ENCODE results near the gene KIF19.
A peak's percentile ranks its signal among the peaks of the same experiment; 100 is the strongest.

KIF19 gene

DNA sequence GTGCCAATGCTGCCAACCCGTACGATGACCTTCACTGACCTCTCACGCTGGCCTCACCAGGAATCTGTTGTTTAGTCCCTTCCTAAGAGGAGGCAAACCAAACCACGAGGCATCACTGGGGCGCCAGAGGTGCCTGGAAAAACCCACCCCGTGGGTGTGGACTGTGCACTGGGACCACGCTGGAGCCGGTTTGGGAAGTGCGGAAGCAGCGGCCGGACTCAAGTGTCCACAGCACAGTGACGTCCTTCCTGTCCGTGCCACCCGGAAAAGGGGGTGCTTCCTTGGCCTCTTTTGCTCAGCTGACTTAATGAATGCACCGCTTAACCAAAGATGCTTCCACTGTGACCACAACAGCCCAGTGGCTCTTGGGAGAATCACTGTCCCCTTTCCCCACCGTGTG lies 9.0 kb upstream of the KIF19 start:
- Mint-ChIP-seq H3K27me3 (peaks cover 20% of the 10 kb centered on the region), H3K9me3 (peaks cover 4% of the 10 kb centered on the region), H3K4me3 (no peak overlapping the region), H3K4me1 (no peaks in the 10 kb centered on the region), H3K27ac (no peak overlapping the region), H3K36me3 (no peaks in the 10 kb centered on the region)
- no peak for ATAC-seq (ENCODE audit: low read depth)
- DNase-seq (ENCODE audit: low spot score in 2 of 2), result no peak

DNA sequence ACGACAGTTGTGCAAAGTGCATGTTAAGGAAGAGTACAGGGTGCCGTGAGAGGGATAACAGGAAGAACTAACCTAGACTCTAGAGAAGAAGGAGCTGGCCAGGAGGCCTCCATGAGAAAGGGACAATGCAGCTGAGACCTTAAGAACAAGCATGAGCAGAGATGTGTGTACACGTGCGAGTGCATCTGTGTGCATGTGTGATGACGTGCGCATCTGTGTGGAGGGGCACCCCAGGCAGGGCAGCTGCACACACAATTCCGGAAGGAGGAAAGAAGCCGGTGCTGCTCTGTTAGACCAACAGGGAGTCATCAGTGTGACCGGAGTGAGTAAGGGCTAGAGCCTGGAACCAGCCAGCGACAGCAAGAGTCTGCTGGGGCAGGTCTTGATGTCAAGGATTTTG lies 7.6 kb upstream of the KIF19 start:
- peaks cover 26% of the 10 kb centered on the region for H3K27me3 Mint-ChIP-seq
- no peaks in the 10 kb centered on the region for H3K36me3 Mint-ChIP-seq
- H3K27ac Mint-ChIP-seq, result no peak overlapping the region
- H3K9me3 Mint-ChIP-seq, result no peaks in the 10 kb centered on the region
- H3K4me3 Mint-ChIP-seq, result no peak overlapping the region
- no peaks in the 10 kb centered on the region for H3K4me1 Mint-ChIP-seq
- DNase-seq (ENCODE audit: low spot score in 2 of 2) (no peak), ATAC-seq (ENCODE audit: low read depth) (no peak)

DNA sequence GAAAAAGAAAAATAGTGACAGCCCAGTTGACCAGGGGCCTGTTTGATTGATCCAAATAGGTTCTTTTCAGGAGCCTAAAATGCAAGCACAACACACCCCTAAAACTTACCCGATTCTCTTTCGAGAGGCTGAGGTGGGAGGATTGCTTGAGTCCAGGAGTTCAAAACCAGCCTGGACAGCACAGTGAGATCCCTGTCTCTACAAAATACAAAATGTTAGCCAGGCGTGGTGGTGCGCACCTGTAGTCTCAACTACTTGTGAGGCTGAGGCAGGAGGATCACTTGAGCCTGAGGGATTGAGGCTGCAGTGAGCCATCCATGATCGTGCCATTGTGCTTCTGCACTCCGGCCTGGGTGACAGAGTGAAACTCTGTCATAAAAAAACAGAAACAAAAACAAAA lies 1.5 kb upstream of the KIF19 start:
- Mint-ChIP-seq H3K9me3 (no peaks in the 10 kb centered on the region), H3K27ac (no peak overlapping the region), H3K4me3 (no peak overlapping the region), H3K4me1 (no peaks in the 10 kb centered on the region), H3K36me3 (no peaks in the 10 kb centered on the region), H3K27me3 (peaks cover 25% of the 10 kb centered on the region)
- no peak for ATAC-seq (ENCODE audit: low read depth)
- no peak for DNase-seq (ENCODE audit: low spot score in 2 of 2)

DNA sequence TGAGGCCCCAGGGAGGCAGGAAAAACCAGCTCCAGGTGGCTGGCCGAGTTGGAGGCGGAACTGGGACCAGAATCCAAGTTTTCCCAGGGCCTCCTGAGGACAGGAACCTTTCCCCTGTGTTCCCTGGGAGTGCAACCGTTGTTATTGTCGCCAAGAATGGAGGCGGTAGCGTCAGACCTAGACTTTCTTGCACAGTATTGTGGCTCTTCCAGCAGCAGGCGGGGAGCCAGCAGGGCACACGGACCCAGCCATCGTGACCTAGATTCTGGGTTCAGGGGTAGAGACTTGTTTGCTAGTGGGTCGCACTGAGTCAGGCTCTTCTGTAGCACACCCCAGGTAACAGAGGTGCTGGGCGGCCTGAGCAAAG lies 667 bp upstream of the KIF19 start:
- Mint-ChIP-seq H3K27me3 (peaks cover 25% of the 10 kb centered on the region), H3K4me1 (no peaks in the 10 kb centered on the region), H3K27ac (no peak overlapping the region), H3K36me3 (no peaks in the 10 kb centered on the region), H3K9me3 (no peaks in the 10 kb centered on the region), H3K4me3 (peak overlapping the region; percentile 45)
- DNase-seq (ENCODE audit: low spot score in 2 of 2), result no peak
- ATAC-seq (ENCODE audit: low read depth), result no peak

DNA sequence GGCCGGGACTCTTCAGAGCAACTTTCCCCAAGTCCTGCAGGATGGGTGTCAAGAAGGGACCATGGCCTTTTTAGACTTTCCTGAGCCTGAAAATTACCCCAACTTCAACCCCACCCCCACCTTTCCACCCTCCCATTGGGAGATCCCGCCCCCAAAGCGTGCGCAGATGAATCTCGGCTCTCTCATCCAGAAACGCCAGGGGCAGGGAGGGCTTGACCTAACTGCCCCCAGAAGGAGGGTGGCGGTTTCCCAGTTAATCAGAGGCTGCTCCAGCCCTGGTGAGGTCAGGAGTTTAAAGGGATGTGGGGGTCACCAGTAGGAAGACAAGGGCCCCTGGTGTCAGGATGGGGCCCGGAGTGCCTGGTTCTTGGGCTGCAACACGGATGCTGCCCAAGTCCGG lies 480 bp downstream of the KIF19 start:
- peaks cover 23% of the 10 kb centered on the region for H3K27me3 Mint-ChIP-seq
- H3K36me3 Mint-ChIP-seq, result no peaks in the 10 kb centered on the region
- H3K4me3 Mint-ChIP-seq, result peak overlapping the region; percentile 32
- no peak for DNase-seq (ENCODE audit: low spot score in 2 of 2)
- no peaks in the 10 kb centered on the region for H3K9me3 Mint-ChIP-seq
- no peak overlapping the region for H3K27ac Mint-ChIP-seq
- no peak for ATAC-seq (ENCODE audit: low read depth)
- H3K4me1 Mint-ChIP-seq, result no peaks in the 10 kb centered on the region

DNA sequence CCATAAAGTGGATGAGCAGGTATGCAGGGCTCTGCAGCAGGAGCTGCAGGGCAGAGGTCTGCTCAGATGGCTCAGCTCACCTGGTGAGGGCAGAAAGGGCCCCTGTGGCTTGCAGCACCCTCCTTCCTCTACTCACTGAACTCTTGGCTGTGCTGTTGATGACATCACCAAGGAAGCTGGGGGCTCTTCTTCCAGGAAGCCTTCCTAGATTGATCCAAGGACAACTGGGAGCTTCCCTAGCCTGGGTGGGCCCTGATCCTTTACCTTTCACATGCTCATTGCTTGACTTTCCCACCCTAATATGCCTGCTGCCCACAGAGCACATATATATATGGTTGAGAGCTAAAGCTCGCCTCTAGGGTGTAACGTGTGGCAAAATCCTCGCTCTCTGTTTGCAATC lies 2.5 kb downstream of the KIF19 start:
- H3K9me3 Mint-ChIP-seq, result no peaks in the 10 kb centered on the region
- no peak for ATAC-seq (ENCODE audit: low read depth)
- no peak overlapping the region for H3K4me3 Mint-ChIP-seq
- DNase-seq (ENCODE audit: low spot score in 2 of 2), result no peak
- H3K36me3 Mint-ChIP-seq, result no peaks in the 10 kb centered on the region
- H3K27me3 Mint-ChIP-seq, result peaks cover 14% of the 10 kb centered on the region
- peaks cover 5% of the 10 kb centered on the region for H3K4me1 Mint-ChIP-seq
- H3K27ac Mint-ChIP-seq, result no peak overlapping the region

DNA sequence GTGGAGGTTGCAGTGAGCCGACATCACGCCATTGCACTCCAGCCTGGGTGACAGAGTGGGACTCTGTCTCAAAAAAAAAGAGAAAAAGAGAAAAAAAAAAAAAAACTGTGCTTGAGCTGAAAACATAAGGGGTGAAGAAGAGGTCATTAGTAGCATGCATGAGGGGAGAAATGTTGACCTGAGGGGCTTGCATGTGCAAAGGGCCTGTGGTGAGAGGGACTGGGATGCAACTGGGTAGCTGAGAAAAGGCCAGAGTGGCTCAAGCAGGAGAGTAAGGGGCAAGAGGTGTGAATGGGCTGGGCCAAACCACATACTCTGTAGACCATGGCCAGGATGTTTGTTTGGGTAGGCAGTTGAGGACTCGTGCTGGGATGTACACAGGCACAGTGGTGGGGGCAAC lies 3.4 kb downstream of the KIF19 start:
- ATAC-seq (ENCODE audit: low read depth) (no peak), DNase-seq (ENCODE audit: low spot score in 2 of 2) (no peak)
- H3K9me3 Mint-ChIP-seq, result no peaks in the 10 kb centered on the region
- peaks cover 5% of the 10 kb centered on the region for H3K4me1 Mint-ChIP-seq
- H3K27me3 Mint-ChIP-seq, result peaks cover 14% of the 10 kb centered on the region
- H3K36me3 Mint-ChIP-seq, result no peaks in the 10 kb centered on the region
- no peak overlapping the region for H3K27ac Mint-ChIP-seq
- H3K4me3 Mint-ChIP-seq, result no peak overlapping the region

DNA sequence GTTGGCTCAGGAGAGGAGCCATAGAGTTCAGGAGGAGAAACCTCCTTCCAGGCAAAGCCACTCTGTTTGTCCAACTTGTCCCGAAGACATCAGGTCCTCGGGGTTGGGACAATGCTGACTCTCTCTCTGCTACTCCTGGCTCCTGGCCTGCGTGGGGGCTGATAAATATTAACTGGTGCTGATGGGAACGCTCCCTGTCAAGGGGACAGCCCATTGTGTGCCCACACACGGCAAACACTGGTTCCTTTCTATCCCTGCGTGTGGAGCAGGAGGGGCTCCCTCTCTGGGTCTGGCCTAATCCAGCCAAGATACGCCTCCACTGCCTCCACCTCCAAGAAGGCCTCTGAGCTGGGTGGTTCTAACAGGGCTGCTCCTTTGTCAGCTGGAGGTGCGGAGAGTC lies 4.4 kb downstream of the KIF19 start:
- no peak overlapping the region for H3K27ac Mint-ChIP-seq
- H3K36me3 Mint-ChIP-seq, result no peaks in the 10 kb centered on the region
- H3K4me1 Mint-ChIP-seq, result peaks cover 5% of the 10 kb centered on the region
- H3K27me3 Mint-ChIP-seq, result peaks cover 13% of the 10 kb centered on the region
- no peak for ATAC-seq (ENCODE audit: low read depth)
- H3K9me3 Mint-ChIP-seq, result no peaks in the 10 kb centered on the region
- no peak for DNase-seq (ENCODE audit: low spot score in 2 of 2)
- no peak overlapping the region for H3K4me3 Mint-ChIP-seq

DNA sequence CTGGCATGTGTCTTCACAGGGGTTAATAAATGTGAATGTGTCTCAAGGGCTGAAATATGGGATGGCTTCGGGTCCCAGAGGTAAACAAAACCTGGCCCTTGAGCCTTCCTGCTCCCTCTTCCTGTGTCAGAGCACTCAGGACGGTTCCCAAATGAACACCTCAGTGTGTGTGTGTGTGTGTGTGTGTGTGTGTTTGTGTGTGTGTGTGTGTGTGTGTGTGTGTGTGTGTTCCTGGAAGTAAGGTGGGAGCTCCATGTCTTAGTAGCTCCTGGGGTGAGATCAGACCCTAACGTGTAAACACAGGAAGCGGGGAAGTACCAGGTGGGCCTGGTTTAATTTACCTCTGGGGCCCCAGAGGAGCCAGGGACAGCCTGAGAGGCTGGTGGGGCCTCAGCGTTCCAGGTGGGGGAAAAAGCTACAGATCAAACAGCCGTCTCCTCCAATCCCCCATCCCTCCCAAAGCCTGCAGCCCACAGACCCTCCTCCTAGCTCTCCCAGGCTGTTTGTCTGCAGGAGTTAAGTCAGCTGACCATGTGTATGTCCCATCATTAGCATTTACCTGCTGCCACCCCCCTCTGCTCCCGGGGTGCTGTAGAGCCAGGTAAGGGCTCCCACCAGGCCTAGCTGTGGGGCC lies 6.1 kb downstream of the KIF19 start:
- Mint-ChIP-seq H3K27me3 (peaks cover 10% of the 10 kb centered on the region), H3K36me3 (no peaks in the 10 kb centered on the region), H3K4me3 (no peak overlapping the region), H3K27ac (no peak overlapping the region), H3K4me1 (peaks cover 5% of the 10 kb centered on the region), H3K9me3 (no peaks in the 10 kb centered on the region)
- ATAC-seq (ENCODE audit: low read depth), result no peak
- no peak for DNase-seq (ENCODE audit: low spot score in 2 of 2)

DNA sequence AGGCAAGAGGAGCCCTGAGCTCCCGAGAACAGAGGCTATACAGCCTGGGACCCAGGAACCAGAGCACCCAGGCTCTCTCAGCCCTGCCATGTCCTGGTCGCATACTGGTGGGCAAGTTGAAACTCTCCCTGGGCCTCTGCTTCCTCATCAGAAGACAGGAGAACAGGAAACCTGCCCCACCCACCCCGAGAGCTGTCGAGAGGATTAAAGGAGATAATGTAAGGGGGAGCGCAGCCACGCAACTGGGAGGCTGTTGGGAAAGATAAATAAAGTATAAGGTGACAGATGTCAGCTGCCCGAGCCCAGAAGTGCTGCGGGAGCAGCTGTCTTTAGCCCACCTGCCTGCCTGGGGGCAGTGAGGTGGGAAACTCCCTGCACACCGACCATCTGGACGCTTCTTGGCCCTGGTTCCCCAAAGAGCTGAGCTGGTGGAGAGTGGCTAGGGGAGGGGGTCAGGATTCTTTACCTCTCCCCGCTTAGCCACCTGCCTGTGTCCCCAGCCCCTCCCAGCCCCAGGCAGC lies 6.8 kb downstream of the KIF19 start:
- no peak for DNase-seq (ENCODE audit: low spot score in 2 of 2)
- Mint-ChIP-seq H3K36me3 (no peaks in the 10 kb centered on the region), H3K4me1 (peaks cover 5% of the 10 kb centered on the region), H3K4me3 (no peak overlapping the region), H3K27ac (no peak overlapping the region), H3K9me3 (no peaks in the 10 kb centered on the region), H3K27me3 (peaks cover 10% of the 10 kb centered on the region)
- ATAC-seq (ENCODE audit: low read depth), result no peak

DNA sequence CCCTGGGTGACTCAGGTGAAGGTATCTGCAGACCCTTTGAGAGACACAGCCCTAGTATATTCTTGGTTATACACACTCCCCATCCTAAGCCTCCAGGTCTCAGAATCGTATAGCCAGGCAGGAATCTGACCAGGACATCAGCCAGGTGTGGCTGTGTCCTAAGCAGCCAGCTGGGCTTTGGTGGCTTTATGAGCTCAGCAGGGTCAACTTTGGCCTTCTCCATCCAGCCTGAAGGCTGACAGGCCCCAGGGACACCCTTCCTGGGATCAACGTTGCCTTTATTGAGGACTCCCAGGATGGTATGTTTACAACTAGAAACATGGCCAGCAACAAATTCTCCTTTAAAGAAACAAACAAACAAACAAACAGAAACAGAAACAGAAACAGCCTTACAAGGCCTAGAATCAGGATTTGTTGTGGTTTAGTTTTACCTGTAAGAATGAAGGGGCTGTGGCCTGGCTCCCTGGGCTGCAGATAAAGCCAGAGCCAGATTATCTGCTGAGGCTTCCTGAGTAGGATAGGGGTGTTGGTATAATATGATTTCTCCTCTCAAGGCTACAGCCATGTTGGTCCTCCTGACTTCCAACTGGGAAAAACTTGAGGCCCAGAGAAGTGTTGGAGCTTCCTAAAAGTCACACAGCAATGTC lies 8.5 kb downstream of the KIF19 start:
- Mint-ChIP-seq H3K36me3 (no peaks in the 10 kb centered on the region), H3K4me1 (peaks cover 5% of the 10 kb centered on the region), H3K4me3 (no peak overlapping the region), H3K27ac (no peak overlapping the region), H3K9me3 (no peaks in the 10 kb centered on the region), H3K27me3 (peaks cover 9% of the 10 kb centered on the region)
- DNase-seq (ENCODE audit: low spot score in 2 of 2) (no peak), ATAC-seq (ENCODE audit: low read depth) (no peak)

DNA sequence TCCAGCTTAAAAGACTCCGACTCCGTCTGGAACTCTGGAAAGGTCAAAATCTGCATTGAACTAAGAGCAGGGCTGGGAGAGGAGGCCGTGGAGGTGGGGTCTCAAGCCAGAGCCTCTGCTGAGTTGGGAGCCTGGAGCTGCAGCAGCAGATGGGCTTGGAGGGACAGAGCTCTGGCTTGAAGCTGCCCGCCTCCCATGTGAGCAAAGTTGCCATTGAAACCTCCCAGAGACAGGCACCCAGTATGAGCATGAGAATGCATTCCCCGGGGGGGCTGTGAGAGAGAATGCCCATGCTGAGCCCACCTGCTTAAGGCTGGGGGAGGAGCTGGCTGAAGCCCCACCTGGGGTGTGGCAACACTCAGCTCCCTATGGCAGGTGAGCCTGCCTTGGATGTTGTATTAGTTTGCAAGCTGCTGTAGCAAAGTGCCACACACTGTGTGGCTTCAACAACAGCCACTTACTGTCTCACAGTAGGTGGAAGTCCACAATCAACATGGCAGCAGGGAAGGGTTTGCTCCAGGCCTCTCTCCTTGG lies 9.6 kb downstream of the KIF19 start:
- Mint-ChIP-seq H3K4me3 (no peak overlapping the region), H3K4me1 (peaks cover 5% of the 10 kb centered on the region), H3K9me3 (no peaks in the 10 kb centered on the region), H3K27me3 (peaks cover 11% of the 10 kb centered on the region), H3K36me3 (no peaks in the 10 kb centered on the region), H3K27ac (no peak overlapping the region)
- DNase-seq (ENCODE audit: low spot score in 2 of 2) (no peak), ATAC-seq (ENCODE audit: low read depth) (no peak)

DNA sequence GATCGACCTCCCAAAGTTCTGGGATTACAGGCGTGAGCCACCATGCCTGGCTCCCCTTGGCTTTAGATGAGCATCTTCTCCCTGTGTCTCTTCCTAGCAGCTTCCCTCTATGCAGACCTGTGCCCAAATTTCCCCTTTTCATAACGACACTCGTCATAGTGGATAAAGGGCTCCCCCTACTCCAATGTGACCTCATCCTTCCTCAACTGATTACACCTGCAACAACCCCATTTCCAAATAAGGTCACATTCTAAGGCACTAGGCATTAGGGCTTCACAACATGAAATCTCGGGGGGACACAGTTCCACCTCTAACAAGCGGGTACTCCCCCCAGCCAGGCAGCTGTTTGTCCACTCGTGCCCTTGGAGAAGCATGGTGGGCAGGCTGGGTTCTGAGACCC lies 10.3 kb downstream of the KIF19 start:
- no peak for ATAC-seq (ENCODE audit: low read depth)
- Mint-ChIP-seq H3K27ac (no peak overlapping the region), H3K4me1 (peaks cover 5% of the 10 kb centered on the region), H3K36me3 (no peaks in the 10 kb centered on the region), H3K9me3 (no peaks in the 10 kb centered on the region), H3K4me3 (no peak overlapping the region), H3K27me3 (peaks cover 11% of the 10 kb centered on the region)
- DNase-seq (ENCODE audit: low spot score in 2 of 2), result no peak

DNA sequence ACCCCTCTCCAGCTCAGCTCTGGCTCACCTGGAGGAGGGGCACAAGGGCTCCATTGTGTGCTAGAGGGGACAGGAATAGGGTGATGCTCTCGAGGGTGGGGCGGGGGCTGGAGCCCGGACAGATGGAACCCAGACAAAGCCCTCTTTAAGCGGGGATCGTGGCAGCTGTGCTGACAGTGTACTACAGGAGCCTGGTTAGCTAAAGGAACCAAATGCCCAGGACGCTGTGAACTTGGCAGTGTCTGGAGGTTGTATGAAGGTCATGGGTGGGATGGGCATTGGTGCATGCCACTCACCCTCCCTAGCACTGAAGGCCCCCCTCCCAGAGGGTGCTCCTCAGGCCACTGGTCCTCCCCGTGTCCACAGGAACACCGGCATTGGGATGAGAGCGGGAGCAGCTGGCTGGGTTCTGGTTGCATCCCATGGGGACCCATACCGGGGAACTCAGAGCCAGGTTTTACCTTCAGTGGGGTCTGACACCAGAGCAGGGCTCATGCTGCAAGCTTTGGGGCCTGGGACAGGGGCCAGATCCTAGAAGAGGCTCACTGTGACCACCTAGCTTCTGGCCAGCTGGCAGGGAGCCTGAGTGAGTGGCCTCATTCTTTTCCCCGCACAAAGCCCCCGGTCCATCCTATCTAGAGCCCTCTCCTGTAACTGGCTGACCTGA lies 11.9 kb downstream of the KIF19 start:
- H3K4me3 Mint-ChIP-seq, result no peak overlapping the region
- no peak for DNase-seq (ENCODE audit: low spot score in 2 of 2)
- ATAC-seq (ENCODE audit: low read depth), result no peak
- no peak overlapping the region for H3K27ac Mint-ChIP-seq
- no peaks in the 10 kb centered on the region for H3K36me3 Mint-ChIP-seq
- no peaks in the 10 kb centered on the region for H3K4me1 Mint-ChIP-seq
- H3K9me3 Mint-ChIP-seq, result no peaks in the 10 kb centered on the region
- H3K27me3 Mint-ChIP-seq, result peaks cover 8% of the 10 kb centered on the region
